ENCODE measurements around the gene ACTR1A. TPM values are rescaled to one million over a fixed set of nuclear protein-coding genes. Genes with fewer than 3 reads are reported as not detected.

The ACTR1A gene
- polyA plus RNA-seq, 1 experiment, result 164 TPM

GRCh38 chr10:102476466-102477141 lies 25.9 kb downstream of the ACTR1A start:
- no peaks in the 10 kb centered on the region for H3K27me3 ChIP-seq (ENCODE audit: control insufficient read depth, insufficient read depth, low read length)
- no peak overlapping the region for H3K27ac ChIP-seq (ENCODE audit: low read depth, low read length)
- ChIA-PET POLR2A (interaction anchor here (1.3 kb wide), 1 partner anchor 83 kb away, joined by 3 read pairs; no protein-coding TSS in a partner anchor), CTCF (interaction anchor here (0.7 kb wide), 1 partner anchor 55 kb away, joined by 3 read pairs; no protein-coding TSS in a partner anchor)
- H3K4me3 ChIP-seq (ENCODE audit: low read depth, low read length), result no peak overlapping the region
- TF ChIP-seq CTCF (IDR thresholded peaks at IDR 0.05; ENCODE audit: low read depth, low read length), result no peak
- DNase-seq (ENCODE audit: low read depth, low spot score), result no peak
- H3K9me3 ChIP-seq (ENCODE audit: control insufficient read depth, insufficient read depth, low read length), result no peaks in the 10 kb centered on the region

GRCh38 chr10:102475451-102476040 lies 27.0 kb downstream of the ACTR1A start:
- Histone ChIP-seq H3K9me3 (ENCODE audit: control insufficient read depth, insufficient read depth, low read length) (no peaks in the 10 kb centered on the region), H3K27ac (ENCODE audit: low read depth, low read length) (no peak overlapping the region), H3K4me3 (ENCODE audit: low read depth, low read length) (no peak overlapping the region), H3K27me3 (ENCODE audit: control insufficient read depth, insufficient read depth, low read length) (no peaks in the 10 kb centered on the region)
- no peak for TF ChIP-seq CTCF (IDR thresholded peaks at IDR 0.05; ENCODE audit: low read depth, low read length)
- DNase-seq (ENCODE audit: low read depth, low spot score), result no peak
- POLR2A ChIA-PET, result no interaction called here
- CTCF ChIA-PET, result interaction anchor here (0.7 kb wide), 1 partner anchor 54 kb away, joined by 3 read pairs; no protein-coding TSS in a partner anchor

DNA sequence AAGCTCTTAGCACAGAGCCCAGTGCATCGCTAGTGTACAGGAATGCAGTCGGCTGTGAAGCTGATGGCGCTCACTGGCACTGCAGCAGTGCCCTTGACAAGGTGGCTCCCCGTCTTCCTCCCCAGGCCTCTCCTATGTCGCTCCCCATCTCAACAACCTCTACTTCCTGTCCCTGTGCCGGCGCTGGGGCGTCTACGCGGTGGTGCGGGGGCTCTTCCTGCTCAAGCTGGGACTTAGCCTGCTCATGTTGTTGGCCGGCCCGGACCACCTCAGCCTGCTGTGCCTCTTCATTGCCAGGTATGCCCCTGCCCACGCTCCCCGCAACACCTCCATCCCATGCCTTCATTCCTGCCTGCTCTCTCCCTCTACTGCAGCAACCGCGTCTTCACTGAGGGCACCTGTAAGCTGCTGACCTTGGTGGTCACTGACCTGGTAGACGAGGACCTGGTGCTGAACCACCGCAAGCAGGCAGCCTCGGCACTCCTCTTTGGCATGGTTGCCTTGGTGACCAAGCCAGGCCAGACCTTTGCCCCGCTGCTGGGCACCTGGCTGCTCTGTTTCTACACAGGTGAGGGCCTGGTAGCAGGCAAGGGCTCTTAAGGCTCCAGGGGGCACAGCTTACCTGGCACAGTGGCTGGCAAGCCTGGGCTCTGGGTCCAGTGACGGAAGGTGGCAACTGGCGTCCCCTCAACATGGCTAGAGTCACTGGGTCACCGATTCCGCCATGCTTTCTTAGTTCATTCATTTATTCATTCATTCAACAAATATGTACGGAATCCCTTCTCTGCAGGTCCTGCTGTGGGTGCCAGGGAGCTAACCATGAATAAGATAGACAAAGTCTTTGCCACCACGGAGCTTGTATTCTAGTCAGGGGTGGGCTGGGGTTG lies 28.8 kb downstream of the ACTR1A start:
- H3K9me3 ChIP-seq (ENCODE audit: control insufficient read depth, insufficient read depth, low read length), result no peaks in the 10 kb centered on the region
- no peak for DNase-seq (ENCODE audit: low read depth, low spot score)
- H3K27ac ChIP-seq (ENCODE audit: low read depth, low read length), result no peak overlapping the region
- H3K27me3 ChIP-seq (ENCODE audit: control insufficient read depth, insufficient read depth, low read length), result no peaks in the 10 kb centered on the region
- POLR2A ChIA-PET, result interaction anchor here (0.5 to 1.0 kb wide), 2 partner anchors 31 to 110 kb away, joined by 3 read pairs; no protein-coding TSS in a partner anchor
- no peak overlapping the region for H3K4me3 ChIP-seq (ENCODE audit: low read depth, low read length)
- CTCF ChIA-PET, result no interaction called here
- TF ChIP-seq CTCF (IDR thresholded peaks at IDR 0.05; ENCODE audit: low read depth, low read length), result no peak

DNA sequence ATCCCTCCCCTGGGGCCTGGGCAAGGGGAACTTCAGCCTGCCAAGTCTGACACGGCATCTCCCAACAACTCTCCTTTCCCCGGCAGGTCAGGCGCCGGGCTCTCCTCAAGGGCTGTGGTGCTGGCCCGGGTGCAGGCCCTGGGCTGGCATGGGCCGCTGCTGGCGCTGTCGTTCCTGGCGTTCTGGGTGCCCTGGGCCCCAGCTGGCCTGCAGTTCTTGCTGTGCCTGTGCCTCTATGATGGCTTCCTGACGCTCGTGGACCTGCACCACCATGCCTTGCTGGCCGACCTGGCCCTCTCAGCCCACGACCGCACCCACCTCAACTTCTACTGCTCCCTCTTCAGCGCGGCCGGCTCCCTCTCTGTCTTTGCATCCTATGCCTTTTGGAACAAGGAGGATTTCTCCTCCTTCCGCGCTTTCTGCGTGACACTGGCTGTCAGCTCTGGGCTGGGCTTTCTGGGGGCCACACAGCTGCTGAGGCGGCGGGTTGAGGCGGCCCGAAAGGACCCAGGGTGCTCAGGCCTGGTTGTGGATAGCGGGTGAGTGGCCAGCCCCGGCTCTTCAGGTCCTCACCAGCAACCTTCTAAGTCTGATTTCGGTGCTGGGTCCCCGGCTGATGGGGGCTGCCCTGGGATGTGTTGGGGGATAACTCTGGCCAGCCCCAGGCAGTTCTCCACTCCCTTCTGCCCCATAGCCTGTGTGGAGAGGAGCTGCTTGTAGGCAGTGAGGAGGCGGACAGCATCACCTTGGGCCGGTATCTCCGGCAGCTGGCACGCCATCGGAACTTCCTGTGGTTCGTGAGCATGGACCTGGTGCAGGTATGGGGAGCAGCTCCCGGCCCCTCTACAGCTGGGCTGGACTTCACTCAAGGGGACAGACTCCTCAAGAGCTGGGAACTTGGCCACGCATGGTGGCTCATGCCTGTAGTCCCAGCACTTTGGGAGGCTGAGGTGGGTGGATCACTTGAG lies 31.6 kb downstream of the ACTR1A start:
- H3K4me3 ChIP-seq (ENCODE audit: low read depth, low read length), result no peak overlapping the region
- TF ChIP-seq CTCF (IDR thresholded peaks at IDR 0.05; ENCODE audit: low read depth, low read length), result no peak
- ChIA-PET CTCF (interaction anchor here (0.6 to 1.8 kb wide), 2 partner anchors 17 to 77 kb away, joined by 4 to 6 read pairs; no protein-coding TSS in a partner anchor), POLR2A (interaction anchor here (1.4 kb wide), 1 partner anchor 48 kb away, joined by 3 read pairs; no protein-coding TSS in a partner anchor)
- no peak overlapping the region for H3K27ac ChIP-seq (ENCODE audit: low read depth, low read length)
- no peaks in the 10 kb centered on the region for H3K9me3 ChIP-seq (ENCODE audit: control insufficient read depth, insufficient read depth, low read length)
- H3K27me3 ChIP-seq (ENCODE audit: control insufficient read depth, insufficient read depth, low read length), result no peaks in the 10 kb centered on the region
- DNase-seq (ENCODE audit: low read depth, low spot score), result no peak

All from AG04450 (cell line).